Esophagus muscularis mucosa (tissue), 4 donors: ENCODE measurements around the gene ITGB1. TPM values are rescaled to one million over a fixed set of nuclear protein-coding genes. Genes with fewer than 3 reads are reported as not detected.

Experiments
- DNase-seq: peaks from one replicate; pipeline ENCODE4 v3.0.0-alpha.2; 2017; ENCODE audit errors: extremely low spot score
- H3K27ac ChIP-seq, 4 donors: fragments of 200-600 bp; sonication (generic); replicated peaks in 1 of 4; 1 replicate in 3 of 4; 2 replicates in 1 of 4; pipeline ENCODE4 v1.5.1; 2016 to 2019; ENCODE audit warnings: mild to moderate bottlenecking in 1 of 4
- H3K27me3 ChIP-seq, 4 donors: fragments of 200-600 bp; sonication (generic); one replicate each; pipeline versions ENCODE4 v1.5.1 to v1.6.0; 2016 to 2019
- H3K36me3 ChIP-seq, 4 donors: fragments of 200-600 bp; sonication (generic); one replicate each; pipeline ENCODE4 v1.5.1; 2016 to 2019
- H3K4me1 ChIP-seq, 4 donors: fragments of 200-600 bp; sonication (generic); one replicate each; pipeline ENCODE4 v1.5.1; 2016 to 2019
- H3K4me3 ChIP-seq, 4 donors: fragments of 200-600 bp; sonication (generic); 1 replicate in 2 of 4; 2 replicates in 2 of 4; pipeline ENCODE4 v1.5.1; 2016 to 2019; ENCODE audit warnings: mild to moderate bottlenecking in 4 of 4, moderate library complexity in 1 of 4
- H3K9me3 ChIP-seq, 4 donors: fragments of 200-600 bp; sonication (generic); 1 replicate in 3 of 4; 2 replicates in 1 of 4; pipeline ENCODE4 v1.5.1; 2016 to 2019
- CTCF ChIP-seq, 3 experiments: fragments of 200-600 bp in 2 of 3; fragments of 450-650 bp in 1 of 3; sonication (generic) in 2 of 3; IDR thresholded peaks; one replicate each; pipeline ENCODE4 v1.5.1; 2017 to 2019; ENCODE audit warnings: antibody characterized with exemption in 3 of 3, mild to moderate bottlenecking in 2 of 3, moderate library complexity in 1 of 3
- EP300 ChIP-seq: sonication (generic); formaldehyde crosslinking; IDR thresholded peaks from one replicate; pipeline ENCODE4 v1.6.1; 2017; ENCODE audit warnings: antibody characterized with exemption
- POLR2A ChIP-seq: fragments of 450-650 bp; IDR thresholded peaks from one replicate; pipeline ENCODE4 v1.6.1; 2017; ENCODE audit warnings: antibody characterized with exemption, moderate library complexity, mild to moderate bottlenecking, low read depth
- POLR2AphosphoS5 ChIP-seq, 2 donors: sonication (generic); formaldehyde crosslinking; IDR thresholded peaks; one replicate each; pipeline ENCODE4 v1.6.1; 2017; ENCODE audit warnings: antibody characterized with exemption in 2 of 2
- WGBS: methylation state at CpG from one replicate; pipeline ENCODE4 v1.1.5; 2018; 5-methylcytosine and 5-hydroxymethylcytosine counted together
- intact Hi-C: fragments of 100-400 bp; cut with DNase I; formaldehyde crosslinking; loops from one replicate; pipeline ENCODE4 v1.15.1; 2023
- total RNA-seq, 4 donors: library from RNA; depleted of rRNA; stranded (reverse); fragments of >200 nt; gene quantifications; one replicate each; pipeline versions ENCODE4 v1.1.0 to v1.2.1, GENCODE V29; 2016

The ITGB1 gene
- total RNA-seq, 4 donors from 2014 or later = 1,385 to 1,873 (median 1,661) TPM

DNA sequence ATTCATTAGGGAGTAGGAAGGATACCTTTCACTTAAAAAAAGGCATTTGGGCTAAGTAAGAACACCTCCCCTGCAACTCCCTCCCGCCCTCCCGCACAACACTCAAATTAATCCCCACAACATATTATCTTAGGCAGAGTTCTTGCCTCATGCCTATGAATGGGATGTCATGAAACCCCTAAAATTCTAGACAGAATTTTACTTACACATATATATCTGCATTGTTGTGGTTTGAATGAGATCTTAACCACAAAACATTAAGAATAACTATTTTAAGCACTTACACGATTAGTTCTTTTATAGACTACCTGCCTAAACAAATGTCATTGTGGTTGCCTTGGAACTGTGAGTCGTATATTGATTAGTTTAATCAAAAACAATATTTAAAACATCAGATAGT is 4.5 kb upstream of the ITGB1 start:
- Histone ChIP-seq H3K9me3 (no peaks in the 10 kb centered on the region), H3K36me3 (no peaks in the 10 kb centered on the region), H3K27me3 (no peaks in the 10 kb centered on the region), H3K4me1 (peaks cover 34 to 56% (median 51%) of the 10 kb centered on the region in 4 donors), H3K4me3 (peak overlapping the region; percentile 2 to 36 (median 31)), H3K27ac (peak overlapping the region; percentile 96 to 100 (median 98))
- 27% methylated on average over 4 of the region's 4 CpGs for WGBS
- intact Hi-C loops = no loop called here
- DNase-seq = no peak
- no peak for TF ChIP-seq EP300
- TF ChIP-seq CTCF (IDR thresholded peaks at IDR 0.05) = no peak
- no peak for TF ChIP-seq POLR2A
- no peak for TF ChIP-seq POLR2AphosphoS5 (IDR thresholded peaks at IDR 0.05)

GRCh38 chr10:32961895-32962369 is 3.9 kb upstream of the ITGB1 start:
- TF ChIP-seq POLR2AphosphoS5 (IDR thresholded peaks at IDR 0.05) = peak; percentile 81 to 92
- peak; percentile 95 for TF ChIP-seq EP300
- TF ChIP-seq CTCF (IDR thresholded peaks at IDR 0.05) = peak in 1 of 3 experiments; percentile 15
- TF ChIP-seq POLR2A = no peak
- no peak for DNase-seq
- H3K27me3 ChIP-seq = no peaks in the 10 kb centered on the region
- intact Hi-C loops = loop anchor here (2.0 kb wide), 1 partner anchor 43 kb away; no protein-coding TSS in a partner anchor
- H3K9me3 ChIP-seq = no peaks in the 10 kb centered on the region
- H3K4me3 ChIP-seq = peak overlapping the region; percentile 16 to 36 (median 31)
- H3K36me3 ChIP-seq = no peaks in the 10 kb centered on the region
- peaks cover 34 to 56% (median 51%) of the 10 kb centered on the region in 4 donors for H3K4me1 ChIP-seq
- WGBS = 30% methylated on average over 2 of the region's 2 CpGs
- H3K27ac ChIP-seq = peak overlapping the region; percentile 96 to 100 (median 98)

DNA sequence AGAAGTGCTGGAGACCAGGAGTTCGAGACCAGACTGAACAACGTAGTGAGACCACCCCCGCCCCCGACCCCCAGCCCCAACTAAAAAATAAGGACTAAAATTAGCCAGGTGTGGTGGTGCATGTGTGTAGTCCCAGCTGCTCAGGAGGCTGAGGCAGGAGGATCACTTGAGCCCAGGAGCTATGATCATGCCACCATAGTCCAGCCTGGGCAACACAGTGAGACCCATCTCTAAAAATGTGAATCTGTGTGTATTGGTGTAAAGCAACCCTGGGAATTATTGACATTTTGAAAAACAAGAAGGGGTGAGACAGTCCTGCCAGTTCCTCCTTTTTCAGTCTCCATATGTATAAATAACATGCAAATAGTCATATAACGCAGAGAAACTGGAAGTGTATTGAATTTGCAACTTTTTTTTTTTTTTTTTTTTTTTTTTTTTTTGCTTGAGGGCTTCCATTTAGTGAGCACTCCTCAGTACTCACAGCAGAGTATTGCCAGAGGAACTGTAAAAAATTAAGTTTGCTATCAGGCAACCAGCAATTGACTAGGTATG is 3.4 kb upstream of the ITGB1 start:
- no peak for DNase-seq
- TF ChIP-seq POLR2A (no peak), EP300 (no peak), CTCF (IDR thresholded peaks at IDR 0.05) (no peak), POLR2AphosphoS5 (IDR thresholded peaks at IDR 0.05) (no peak)
- Histone ChIP-seq H3K4me1 (peaks cover 34 to 56% (median 51%) of the 10 kb centered on the region in 4 donors), H3K27me3 (no peaks in the 10 kb centered on the region), H3K36me3 (no peaks in the 10 kb centered on the region), H3K4me3 (peak overlapping the region in 2 of 4 donors; percentile 16 to 36), H3K9me3 (no peaks in the 10 kb centered on the region), H3K27ac (peak overlapping the region; percentile 96 to 100 (median 98))
- intact Hi-C loops = loop anchor here (2.0 kb wide), 1 partner anchor 43 kb away; no protein-coding TSS in a partner anchor
- WGBS = 84% methylated on average over 5 of the region's 5 CpGs

- H3K4me3 ChIP-seq = peak overlapping the region in 3 of 4 donors; percentile 96 to 100 (median 99)
- TF ChIP-seq POLR2A (no peak), CTCF (IDR thresholded peaks at IDR 0.05) (no peak), POLR2AphosphoS5 (IDR thresholded peaks at IDR 0.05) (no peak), EP300 (no peak)
- 70% methylated on average over 4 of the region's 4 CpGs for WGBS
- H3K36me3 ChIP-seq = no peaks in the 10 kb centered on the region
- no peak for DNase-seq
- H3K9me3 ChIP-seq = no peaks in the 10 kb centered on the region
- H3K27ac ChIP-seq = peak overlapping the region; percentile 96 to 100 (median 98)
- peaks cover 37 to 65% (median 56%) of the 10 kb centered on the region in 4 donors for H3K4me1 ChIP-seq
- intact Hi-C loops = loop anchor here (2.0 kb wide), 1 partner anchor 45 kb away; no protein-coding TSS in a partner anchor
- H3K27me3 ChIP-seq = no peaks in the 10 kb centered on the region
Measured at GRCh38 chr10:32960022-32960421, 2.0 kb upstream of the ITGB1 start.
